Measurements from ENCODE around the gene GABPA.
"Not testable (repeated sequence)": the region's sequence is repeated elsewhere in the genome, so short reads cannot be mapped to it uniquely, and the experiment has no call there.

GABPA gene

DNA sequence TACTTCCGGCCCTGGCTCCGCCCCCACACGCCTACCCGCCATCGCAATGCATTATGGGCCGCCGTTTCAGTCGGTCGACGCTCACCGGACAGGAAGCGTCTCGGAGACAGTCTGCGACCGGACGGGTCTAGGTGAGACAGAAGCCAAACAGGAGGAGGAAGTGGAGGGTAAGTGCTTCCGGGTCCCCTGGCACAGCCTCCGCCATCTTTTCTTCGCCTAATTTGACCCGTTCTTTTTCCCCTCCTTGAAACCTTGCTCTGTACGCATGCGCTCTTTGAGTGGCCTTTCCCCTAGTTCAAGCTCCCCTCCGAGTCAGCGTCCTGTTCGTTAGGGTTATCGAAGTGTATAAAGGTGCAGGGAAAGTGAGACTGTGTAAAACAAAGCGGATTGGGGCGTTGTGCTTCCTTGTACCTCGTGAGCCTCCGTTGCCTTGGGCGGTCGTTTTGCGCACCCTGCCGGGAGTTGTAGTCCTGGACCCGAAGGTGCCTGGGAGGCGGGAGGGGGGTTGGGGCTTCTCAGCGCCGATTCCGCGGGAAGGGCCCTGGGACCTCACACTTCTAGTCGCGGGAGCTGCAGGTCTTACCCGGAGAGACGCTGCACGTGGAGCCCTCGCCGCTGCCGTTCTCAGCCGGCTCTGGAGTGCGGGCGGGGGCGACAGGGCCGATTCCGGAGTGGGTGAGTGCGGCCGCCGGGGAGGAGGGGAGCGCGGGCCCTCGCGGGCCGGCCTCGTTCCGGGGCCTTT, at the start of gene GABPA, which contains the start of gene ATP5PF:
Gene GABPA (plus strand): TSS at position 69 of the 742 bp plus-strand sequence. CDS start 6,627 bp downstream, outside the sequence.
Gene ATP5PF (minus strand): TSS at position 1 of the 742 bp plus-strand sequence. CDS start 5,110 bp downstream, outside the sequence.
- peak within 1 kb of the TSS; percentile 98 for H3K4me3 ChIP-seq (ENCODE audit: low read length)
- no peak for TF ChIP-seq ZNF274 (IDR thresholded peaks at IDR 0.05; ENCODE audit: low read depth, low read length)

DNA sequence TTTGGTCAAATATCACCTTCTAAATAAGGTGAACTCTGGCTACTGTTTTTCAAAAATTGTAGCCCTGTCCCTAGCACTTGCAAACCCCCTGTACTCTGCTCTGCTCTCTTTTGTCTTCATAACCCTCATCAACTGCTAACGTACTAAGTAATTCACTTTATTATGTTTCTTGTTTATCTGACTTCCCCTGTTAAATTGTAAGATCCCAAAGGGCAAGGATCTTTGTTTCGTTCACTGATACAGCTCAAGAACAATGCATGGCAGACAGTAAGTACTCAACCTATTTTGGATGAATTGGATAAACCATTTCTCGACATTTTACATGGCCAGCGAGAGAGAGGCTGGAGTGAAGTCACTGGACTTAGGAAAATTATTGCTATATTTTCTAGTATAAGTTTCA, 47.0 kb upstream of the GABPA start:
- TF ChIP-seq ZNF274 (IDR thresholded peaks at IDR 0.05; ENCODE audit: low read depth, low read length): no peak
- no peak overlapping the region for H3K4me3 ChIP-seq (ENCODE audit: low read length)

DNA sequence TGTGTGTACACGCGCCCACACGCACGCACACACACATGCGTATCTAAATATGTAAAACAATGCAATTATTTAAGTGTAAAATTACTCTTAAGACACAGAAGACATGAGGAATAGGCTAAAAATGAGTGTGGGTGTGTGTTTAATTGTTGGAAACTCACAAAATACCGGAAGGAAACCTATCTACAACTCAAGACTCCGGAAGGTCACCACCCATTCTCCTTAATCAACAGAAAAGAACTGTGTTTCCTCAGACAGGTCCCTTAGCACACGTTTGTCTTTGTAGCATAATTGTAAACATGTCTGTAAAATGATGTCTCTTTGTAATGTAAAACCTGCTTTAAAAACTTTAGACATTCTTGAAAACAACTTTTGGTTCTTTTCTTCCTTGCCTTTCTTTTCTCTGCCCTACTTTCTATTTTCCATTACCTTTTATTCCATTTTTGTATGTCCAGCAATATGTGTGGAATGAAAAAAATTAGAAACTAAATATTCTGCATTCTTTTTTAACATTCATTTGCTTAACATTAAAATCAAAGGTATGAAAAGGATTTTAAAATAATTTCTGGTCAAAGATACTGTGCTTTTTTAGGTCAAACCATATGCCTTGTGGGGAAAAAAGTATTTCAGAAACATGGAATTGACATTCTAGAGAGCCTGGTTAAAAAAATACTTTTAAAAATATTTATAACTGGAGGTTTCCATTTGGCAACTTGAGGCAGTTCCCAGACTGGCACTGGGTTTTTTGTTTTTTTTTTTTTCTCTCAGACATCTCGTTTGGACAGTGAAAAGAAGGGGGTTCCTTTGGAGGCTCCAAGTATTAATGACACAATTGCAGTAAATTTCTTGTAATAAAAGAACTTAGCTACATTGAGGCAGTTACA, 46.3 kb upstream of the GABPA start:
- no peak overlapping the region for H3K4me3 ChIP-seq (ENCODE audit: low read length)
- no peak for TF ChIP-seq ZNF274 (IDR thresholded peaks at IDR 0.05; ENCODE audit: low read depth, low read length)

DNA sequence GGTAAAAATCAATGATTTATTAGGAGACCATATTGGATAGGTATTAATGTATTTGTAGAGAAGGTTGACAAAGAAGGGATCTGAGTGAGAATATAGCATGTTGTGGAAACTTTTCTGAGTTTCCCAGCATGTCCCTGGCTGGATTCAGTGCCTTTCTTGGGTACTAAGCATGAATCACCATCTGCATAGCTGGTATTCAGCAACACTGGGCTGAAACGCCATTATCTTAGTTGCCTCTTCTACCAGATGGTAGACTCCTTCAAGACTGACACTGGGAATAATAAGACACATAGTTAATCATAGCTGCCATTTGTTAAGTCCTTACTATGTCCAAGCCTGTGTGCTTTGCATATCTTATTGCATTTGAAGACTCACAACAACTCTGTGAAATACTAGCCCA, 45.5 kb upstream of the GABPA start:
- no peak overlapping the region for H3K4me3 ChIP-seq (ENCODE audit: low read length)
- no peak for TF ChIP-seq ZNF274 (IDR thresholded peaks at IDR 0.05; ENCODE audit: low read depth, low read length)

DNA sequence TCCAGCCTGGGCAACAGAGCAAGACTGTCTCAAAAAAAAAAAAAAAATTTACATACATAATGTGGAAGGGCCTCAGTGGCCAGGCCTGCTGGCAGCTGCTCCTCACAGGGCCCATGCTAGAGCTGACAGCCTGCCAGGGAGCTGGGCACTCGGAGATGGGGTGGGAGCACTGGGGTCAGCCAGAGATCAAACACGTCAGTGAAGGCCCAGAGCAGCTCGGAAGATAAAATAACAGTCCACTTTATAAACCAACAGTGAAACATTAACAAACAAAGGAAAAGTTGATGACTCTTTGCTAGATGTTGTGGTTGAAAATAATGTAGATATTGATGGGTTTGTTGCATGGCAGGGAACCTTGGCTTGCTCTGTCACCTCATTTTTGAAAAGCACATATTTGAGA, 42.8 kb upstream of the GABPA start:
- H3K4me3 ChIP-seq (ENCODE audit: low read length): no peak overlapping the region
- TF ChIP-seq ZNF274 (IDR thresholded peaks at IDR 0.05; ENCODE audit: low read depth, low read length): no peak

DNA sequence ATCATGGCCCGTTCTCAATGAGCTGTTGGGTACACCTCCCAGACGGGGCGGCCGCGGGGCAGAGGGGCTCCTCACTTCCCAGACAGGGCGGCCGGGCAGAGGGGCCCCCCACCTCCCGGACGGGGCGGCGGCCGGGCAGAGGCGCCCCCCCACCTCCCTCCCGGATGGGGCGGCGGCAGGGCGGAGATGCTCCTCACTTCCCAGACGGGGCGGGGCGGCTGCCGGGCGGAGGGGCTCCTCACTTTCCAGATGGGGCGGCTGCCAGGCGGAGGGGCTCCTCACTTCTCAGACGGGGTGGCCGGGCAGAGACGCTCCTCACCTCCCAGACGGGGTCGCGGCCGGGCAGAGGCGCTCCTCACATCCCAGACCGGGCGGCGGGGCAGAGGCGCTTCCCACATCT, 39.3 kb upstream of the GABPA start:
- not testable (repeated sequence) for H3K4me3 ChIP-seq (ENCODE audit: low read length)

DNA sequence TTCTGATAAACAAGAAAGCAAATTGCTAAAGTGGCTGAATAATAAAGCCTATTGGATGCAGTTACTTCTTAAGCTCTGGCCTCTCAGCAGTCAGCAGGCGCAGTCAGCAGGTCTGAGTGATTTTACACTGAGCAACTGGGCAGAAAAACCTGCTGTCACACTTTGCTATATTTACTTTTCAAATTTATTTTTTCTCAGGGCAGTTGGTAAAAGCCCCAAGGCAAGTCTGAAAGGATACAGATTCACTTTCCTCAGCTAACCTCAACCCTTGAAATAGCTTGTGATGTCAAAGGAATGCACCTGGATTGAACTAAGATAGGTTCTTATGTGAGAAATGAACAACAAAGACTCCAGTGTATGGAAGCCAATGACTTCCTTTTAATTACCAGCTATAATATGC, 34.0 kb upstream of the GABPA start:
- no peak for TF ChIP-seq ZNF274 (IDR thresholded peaks at IDR 0.05; ENCODE audit: low read depth, low read length)

DNA sequence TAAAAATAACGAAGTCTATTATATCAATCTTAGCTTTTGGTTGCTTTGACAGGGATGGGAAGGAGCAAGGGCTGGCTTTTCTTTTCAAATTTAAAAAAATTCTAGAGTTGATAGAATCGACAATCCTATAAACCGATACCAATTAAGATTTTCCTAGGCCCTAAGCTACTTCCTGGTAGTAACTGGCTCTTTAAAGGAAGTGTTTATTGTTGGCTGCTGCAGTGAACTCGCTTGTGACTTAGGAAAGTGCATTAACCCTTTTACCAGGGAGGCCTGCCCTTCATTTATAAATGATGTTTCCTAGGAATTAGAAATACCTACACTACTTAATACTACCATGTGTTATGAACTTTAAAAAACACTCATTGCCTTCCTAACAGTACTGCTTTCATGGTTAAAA, 33.2 kb upstream of the GABPA start:
- no peak overlapping the region for H3K4me3 ChIP-seq (ENCODE audit: low read length)
- TF ChIP-seq ZNF274 (IDR thresholded peaks at IDR 0.05; ENCODE audit: low read depth, low read length): no peak

More for the DNA sequence above, 34.0 kb upstream of the GABPA start:
- no peak overlapping the region for H3K4me3 ChIP-seq (ENCODE audit: low read length)

DNA sequence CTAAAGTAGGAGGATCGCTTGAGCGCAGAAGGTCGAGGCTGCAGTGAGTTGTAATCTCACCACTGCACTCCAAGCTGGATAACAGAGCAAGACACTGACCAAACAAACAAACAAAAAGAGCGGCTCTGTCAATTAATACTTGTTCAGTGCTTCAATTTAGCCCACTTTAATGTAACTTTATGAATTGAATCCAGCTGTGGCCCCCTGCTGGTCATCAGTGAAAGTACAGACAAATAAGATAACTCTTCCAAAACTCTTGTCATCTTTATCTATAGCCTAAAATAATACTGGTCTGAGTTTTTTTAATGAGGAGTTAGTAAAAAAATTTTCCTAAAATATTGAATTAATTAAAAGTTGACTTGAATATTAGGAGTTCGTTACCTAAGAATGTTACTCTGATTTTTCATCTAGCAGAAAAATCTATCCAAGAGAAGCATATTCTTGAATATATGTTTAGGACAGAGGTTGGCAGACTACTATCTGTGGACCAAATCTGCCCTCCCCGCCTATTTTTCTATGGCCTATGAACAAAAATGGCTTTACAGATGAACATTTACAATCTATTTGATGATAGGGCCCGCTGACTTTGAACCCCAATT, 26.2 kb upstream of the GABPA start:
- TF ChIP-seq ZNF274 (IDR thresholded peaks at IDR 0.05; ENCODE audit: low read depth, low read length): no peak
- H3K4me3 ChIP-seq (ENCODE audit: low read length): no peak overlapping the region

DNA sequence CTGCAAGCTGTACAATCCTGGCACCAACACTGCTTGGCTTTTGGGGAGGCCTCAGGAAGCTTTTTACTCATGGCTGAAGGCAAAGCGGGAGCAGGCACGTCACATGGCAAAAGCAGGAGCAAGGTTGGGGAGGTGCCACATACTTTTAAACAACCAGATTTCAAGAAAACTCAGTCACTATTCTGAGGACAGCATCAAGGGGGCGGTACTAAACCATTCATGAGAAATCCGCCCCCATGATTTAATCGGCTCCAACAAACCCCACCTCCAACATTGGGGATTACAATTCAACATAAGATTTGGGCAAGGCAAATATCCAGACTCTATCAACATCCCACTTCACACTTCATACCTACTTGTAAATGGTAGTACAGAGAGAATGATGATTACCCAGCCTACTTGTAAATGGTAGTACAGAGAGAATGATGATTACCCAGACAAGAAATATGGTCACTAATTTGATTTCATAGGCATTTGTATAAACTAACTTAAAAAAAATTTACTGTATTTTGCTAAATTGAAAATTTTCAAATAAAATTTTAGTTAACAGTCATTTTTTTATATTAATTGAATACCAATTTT, 25.0 kb upstream of the GABPA start:
- TF ChIP-seq ZNF274 (IDR thresholded peaks at IDR 0.05; ENCODE audit: low read depth, low read length): no peak
- no peak overlapping the region for H3K4me3 ChIP-seq (ENCODE audit: low read length)

DNA sequence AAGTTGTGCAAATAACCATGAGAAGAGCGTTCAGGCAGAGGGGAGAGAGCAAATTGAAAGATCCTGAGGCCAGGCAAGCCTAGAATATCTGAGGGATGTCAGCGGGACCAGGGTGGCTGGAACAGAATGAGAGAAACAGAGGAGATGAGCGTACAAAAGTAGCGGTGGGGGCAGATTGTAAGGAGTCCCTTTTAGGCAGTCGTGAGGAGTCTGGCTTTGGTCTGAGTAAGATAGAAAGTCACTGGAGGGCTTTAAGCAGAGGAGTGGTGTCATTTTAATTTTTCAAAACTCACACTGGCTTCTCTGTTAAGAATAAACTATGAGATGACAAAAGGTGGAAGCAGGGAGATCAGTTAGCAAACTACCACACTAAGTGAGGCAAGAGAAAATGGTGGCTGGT, 24.2 kb upstream of the GABPA start:
- no peak for TF ChIP-seq ZNF274 (IDR thresholded peaks at IDR 0.05; ENCODE audit: low read depth, low read length)
- no peak overlapping the region for H3K4me3 ChIP-seq (ENCODE audit: low read length)

DNA sequence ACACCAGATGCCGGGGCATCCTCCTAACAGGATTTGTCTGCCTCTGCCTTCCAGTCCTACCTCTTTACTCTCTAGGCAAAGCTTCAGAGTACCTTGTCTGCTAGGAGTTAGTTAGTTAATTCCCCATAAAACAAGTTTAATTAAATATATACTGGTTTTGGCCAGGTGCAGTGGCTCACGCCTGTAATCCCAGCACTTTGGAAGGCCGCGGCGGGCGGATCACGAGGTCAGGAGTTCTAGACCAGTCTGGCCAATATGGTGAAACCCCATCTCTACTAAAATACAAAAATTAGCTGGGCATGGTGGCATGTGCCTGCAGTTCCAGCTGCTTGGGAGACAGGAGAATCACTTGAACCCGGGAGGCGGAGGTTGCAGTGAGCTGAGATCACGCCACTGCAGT, 20.7 kb upstream of the GABPA start:
- H3K4me3 ChIP-seq (ENCODE audit: low read length): not testable (repeated sequence)

DNA sequence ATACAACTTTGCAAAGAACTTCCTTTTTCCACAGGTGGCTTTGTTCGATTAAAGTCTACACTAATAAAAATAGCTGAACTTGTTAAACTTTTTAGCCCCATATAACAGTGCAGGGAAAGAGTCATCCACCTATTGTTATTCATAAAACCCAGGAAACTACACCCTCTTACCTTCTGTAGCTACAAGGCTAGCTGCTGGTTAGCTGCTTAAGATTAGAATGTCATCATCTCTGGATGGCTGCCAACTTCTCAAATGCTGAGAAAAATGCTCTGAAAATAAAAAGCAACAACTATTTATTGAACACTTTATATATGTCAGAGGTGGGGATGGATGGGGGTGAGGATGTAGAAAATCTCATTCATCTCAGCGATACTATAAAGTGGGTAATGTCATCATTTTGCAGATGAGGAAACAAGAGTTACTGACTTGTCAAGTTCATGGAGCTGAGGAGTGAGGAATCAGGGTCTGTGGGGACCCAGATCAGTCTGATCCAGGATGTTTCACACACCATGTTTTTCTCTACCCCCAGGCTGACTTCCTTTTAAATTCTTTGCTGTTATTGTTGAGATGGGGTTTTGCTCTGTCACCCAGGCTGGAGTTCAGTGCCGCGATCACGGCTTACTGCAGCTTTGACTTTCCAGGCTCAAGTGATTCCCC, 17.2 kb upstream of the GABPA start:
- no peak for TF ChIP-seq ZNF274 (IDR thresholded peaks at IDR 0.05; ENCODE audit: low read depth, low read length)

DNA sequence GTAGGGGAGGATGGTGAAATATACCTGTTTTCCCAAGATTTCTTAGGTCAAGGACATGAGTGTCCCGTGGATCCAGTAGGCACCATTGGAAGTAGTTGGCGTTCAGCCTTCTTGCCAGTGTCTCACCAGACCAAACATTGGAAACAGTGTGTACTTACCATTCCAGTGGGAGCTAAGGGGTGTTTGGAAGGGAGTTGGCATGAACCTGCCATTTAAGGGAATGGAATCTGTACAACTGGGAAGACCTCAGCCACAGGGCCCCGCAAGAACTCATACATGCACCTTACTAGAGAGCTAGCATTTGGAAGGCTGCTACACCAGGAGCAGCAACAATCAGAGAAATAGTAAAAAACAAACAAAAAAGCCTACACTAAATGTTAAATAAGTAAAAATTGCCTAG, 12.8 kb upstream of the GABPA start:
- TF ChIP-seq ZNF274 (IDR thresholded peaks at IDR 0.05; ENCODE audit: low read depth, low read length): no peak
- no peak overlapping the region for H3K4me3 ChIP-seq (ENCODE audit: low read length)

More for the DNA sequence above, 17.2 kb upstream of the GABPA start:
- H3K4me3 ChIP-seq (ENCODE audit: low read length): no peak overlapping the region

Measured in GM08714 (cell line).